KMS-11 (cell line): ENCODE data around the gene LRRC59.

Source experiments
- H2AFZ ChIP-seq: fragments of 200-600 bp; sonication (generic); 2 replicates; pipeline ENCODE4 v1.6.1; 2016; ENCODE audit warnings: antibody characterized with exemption, mixed run types, low read depth
- H3K27ac ChIP-seq: fragments of 200-600 bp; sonication (generic); 2 replicates; pipeline ENCODE4 v1.6.1; 2016; ENCODE audit warnings: mild to moderate bottlenecking, mixed run types
- H3K27me3 ChIP-seq: fragments of 200-600 bp; sonication (generic); 2 replicates; pipeline ENCODE4 v1.6.1; 2017; ENCODE audit warnings: mild to moderate bottlenecking, low read depth, mixed run types, moderate library complexity; ENCODE audit not compliant: insufficient read depth
- H3K36me3 ChIP-seq: fragments of 200-600 bp; sonication (generic); 2 replicates; pipeline ENCODE4 v1.6.1; 2017; ENCODE audit warnings: mild to moderate bottlenecking, mixed run types; ENCODE audit not compliant: insufficient read depth
- H3K4me1 ChIP-seq: fragments of 200-600 bp; sonication (generic); 2 replicates; pipeline ENCODE4 v1.6.1; 2016; ENCODE audit warnings: mild to moderate bottlenecking, low read depth, mixed run types; ENCODE audit not compliant: poor library complexity, severe bottlenecking
- H3K4me2 ChIP-seq: fragments of 200-600 bp; sonication (generic); 2 replicates; pipeline ENCODE4 v1.7.0; 2016; ENCODE audit warnings: mild to moderate bottlenecking, mixed run types
- H3K4me3 ChIP-seq: fragments of 200-600 bp; sonication (generic); IDR thresholded peaks from 2 replicates; pipeline ENCODE4 v1.6.1; 2017; ENCODE audit warnings: low read depth, low read length, mixed read lengths; ENCODE audit not compliant: insufficient read depth
- H3K79me2 ChIP-seq: fragments of 200-600 bp; sonication (generic); 2 replicates; pipeline ENCODE4 v1.6.1; 2016; ENCODE audit warnings: low read depth, mixed run types; ENCODE audit not compliant: insufficient read depth
- H3K9ac ChIP-seq: fragments of 200-600 bp; sonication (generic); 2 replicates; pipeline ENCODE4 v1.6.1; 2016; ENCODE audit warnings: mild to moderate bottlenecking, mixed run types
- H4K20me1 ChIP-seq: fragments of 200-600 bp; sonication (generic); 2 replicates; pipeline ENCODE4 v1.6.1; 2016; ENCODE audit warnings: mild to moderate bottlenecking, mixed run types; ENCODE audit not compliant: insufficient read depth
- CTCF ChIP-seq: fragments of 200-600 bp; sonication (generic); conservative IDR thresholded peaks from 2 replicates; pipeline ENCODE4 v1.6.1; 2017; ENCODE audit warnings: low read depth, mild to moderate bottlenecking, antibody characterized with exemption, low read length, moderate library complexity, mixed read lengths

The LRRC59 gene

GRCh38 chr17:50440838-50441829 is 43.8 kb upstream of the LRRC59 start:
- Histone ChIP-seq H3K4me2 (no peak overlapping the region), H3K79me2 (no peaks in the 10 kb centered on the region), H3K9ac (no peak overlapping the region), H3K27ac (no peak overlapping the region), H3K4me1 (no peaks in the 10 kb centered on the region), H2AFZ (no peak overlapping the region), H3K4me3 (no peak overlapping the region), H4K20me1 (no peaks in the 10 kb centered on the region), H3K27me3 (no peaks in the 10 kb centered on the region), H3K36me3 (no peaks in the 10 kb centered on the region)
- no peak for TF ChIP-seq CTCF

GRCh38 chr17:50440172-50440837 is 43.0 kb upstream of the LRRC59 start:
- Histone ChIP-seq H3K9ac (no peak overlapping the region), H2AFZ (no peak overlapping the region), H3K36me3 (no peaks in the 10 kb centered on the region), H4K20me1 (no peaks in the 10 kb centered on the region), H3K4me3 (no peak overlapping the region), H3K27ac (no peak overlapping the region), H3K27me3 (no peaks in the 10 kb centered on the region), H3K79me2 (no peaks in the 10 kb centered on the region), H3K4me2 (no peak overlapping the region), H3K4me1 (no peaks in the 10 kb centered on the region)
- TF ChIP-seq CTCF, result no peak

- H3K4me3 ChIP-seq, result no peak overlapping the region
- H2AFZ ChIP-seq, result no peak overlapping the region
- H3K9ac ChIP-seq, result no peak overlapping the region
- H4K20me1 ChIP-seq, result no peaks in the 10 kb centered on the region
- no peak overlapping the region for H3K27ac ChIP-seq
- H3K4me2 ChIP-seq, result no peak overlapping the region
- no peak for TF ChIP-seq CTCF
- no peaks in the 10 kb centered on the region for H3K27me3 ChIP-seq
- H3K36me3 ChIP-seq, result no peaks in the 10 kb centered on the region
- no peaks in the 10 kb centered on the region for H3K79me2 ChIP-seq
- no peaks in the 10 kb centered on the region for H3K4me1 ChIP-seq
These were observed 41.7 kb upstream of the LRRC59 start for GRCh38 chr17:50439008-50439407.

- Histone ChIP-seq H3K4me3 (no peak overlapping the region), H4K20me1 (no peaks in the 10 kb centered on the region), H2AFZ (no peak overlapping the region), H3K27ac (no peak overlapping the region), H3K9ac (no peak overlapping the region), H3K36me3 (no peaks in the 10 kb centered on the region), H3K79me2 (no peaks in the 10 kb centered on the region), H3K4me1 (no peaks in the 10 kb centered on the region), H3K4me2 (no peak overlapping the region), H3K27me3 (no peaks in the 10 kb centered on the region)
- no peak for TF ChIP-seq CTCF
These were observed 40.1 kb upstream of the LRRC59 start for GRCh38 chr17:50437409-50437808.
